HG02943 (cell line): Measurements from ENCODE around the gene XYLT1.

Experiments
- ATAC-seq: cut with Tn5 transposase; IDR thresholded peaks from one replicate; pipeline ENCODE4 v1.9.1; 2021; ENCODE audit warnings: mild to moderate bottlenecking, low read depth, moderate library complexity; ENCODE audit not compliant: unreplicated experiment

The XYLT1 gene

DNA sequence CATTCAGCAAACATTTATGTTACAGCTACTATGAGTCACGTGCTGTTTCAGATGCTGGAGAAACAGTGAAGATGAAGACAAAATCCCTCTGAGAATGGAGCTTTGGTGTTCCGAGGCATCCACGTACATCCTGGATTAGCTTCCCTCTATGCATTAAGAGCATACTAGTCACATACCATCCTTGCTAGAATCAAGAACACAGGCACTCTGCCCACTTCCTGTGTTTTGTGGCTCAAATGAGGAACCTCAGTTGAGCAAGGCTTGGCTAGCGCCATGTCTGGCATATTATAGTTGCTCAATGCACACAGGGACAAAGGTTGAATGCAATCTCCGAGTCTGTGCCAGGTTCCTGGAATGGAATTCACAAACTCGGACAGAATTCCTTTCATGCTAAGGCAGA is 297.5 kb downstream of the XYLT1 start:
- no peak for ATAC-seq

DNA sequence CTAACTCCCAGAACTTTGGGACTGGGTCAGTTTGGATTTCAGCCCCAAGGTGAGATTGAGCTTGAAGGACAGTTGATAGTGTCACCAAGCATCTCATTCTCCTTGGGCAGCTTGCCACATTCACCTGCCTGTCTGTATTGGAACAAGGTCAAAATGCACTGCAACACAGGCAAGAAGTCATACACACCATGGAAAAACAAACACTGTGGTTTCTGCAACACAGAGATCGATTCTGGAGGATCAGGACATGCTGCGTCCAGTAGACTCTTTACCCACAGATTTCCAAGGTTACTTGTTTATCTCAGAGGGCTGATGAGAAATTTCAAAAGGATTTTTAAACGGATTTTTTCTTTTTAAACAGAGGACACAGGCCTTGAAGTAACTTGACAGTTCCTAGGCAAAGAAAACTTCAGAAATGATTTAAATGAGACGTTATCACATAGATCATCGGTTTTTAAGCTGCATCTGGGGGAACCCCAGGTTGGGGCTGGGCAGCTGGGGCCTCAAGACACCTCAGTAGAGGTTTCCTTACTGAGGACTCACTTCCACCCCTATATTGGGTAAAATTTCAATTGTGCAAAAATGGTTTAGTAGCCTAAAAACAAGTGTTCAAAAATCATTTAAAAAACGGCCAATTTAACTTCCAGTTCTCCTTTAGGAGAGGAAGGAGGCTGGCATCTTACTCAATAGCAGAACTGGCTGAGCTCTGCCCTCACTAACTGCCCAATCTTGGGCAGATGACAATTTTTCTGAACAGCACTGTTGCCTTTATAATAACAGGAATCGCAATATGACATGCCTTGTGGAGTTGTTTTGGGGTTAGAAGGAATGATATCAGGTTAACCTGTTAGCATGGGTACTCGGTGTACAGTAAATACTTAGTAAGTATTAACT is 299.3 kb downstream of the XYLT1 start:
- no peak for ATAC-seq

DNA sequence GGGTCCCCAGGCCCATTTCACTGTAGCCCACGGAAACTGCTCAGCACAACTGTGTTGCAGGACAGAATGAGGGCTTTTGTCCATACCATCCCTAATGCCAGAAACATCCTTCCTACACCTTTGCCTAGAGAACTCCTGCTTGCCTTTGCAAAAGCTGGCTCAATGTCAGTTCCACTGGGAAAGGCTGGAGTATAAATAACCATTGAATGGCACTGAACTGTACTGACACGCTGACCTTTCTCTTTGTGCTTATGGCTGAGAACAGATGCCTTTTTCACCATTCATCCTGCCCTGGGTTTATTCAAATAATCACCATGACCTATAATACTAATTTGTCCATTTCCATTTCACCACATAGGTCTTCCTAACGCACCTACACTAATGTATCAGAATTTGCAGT is 300.3 kb downstream of the XYLT1 start:
- ATAC-seq = no peak

DNA sequence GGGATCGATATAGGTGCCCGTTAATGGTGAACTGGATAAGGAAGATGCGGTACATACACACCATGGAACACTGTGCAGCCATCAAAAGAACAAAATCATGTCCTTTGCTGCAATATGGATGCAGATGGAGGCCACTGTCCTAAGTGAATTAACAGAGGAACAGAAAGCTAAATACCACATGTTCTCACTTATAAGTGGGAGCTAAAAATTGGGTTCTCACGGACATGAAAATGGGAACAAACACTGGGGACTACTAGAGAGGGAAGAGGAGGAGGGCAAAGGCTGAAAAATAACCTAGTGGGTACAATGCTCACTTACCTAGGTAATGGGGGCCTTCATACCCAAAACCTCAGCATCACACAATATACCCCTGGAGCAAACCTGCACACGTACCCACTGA is 302.6 kb downstream of the XYLT1 start:
- no peak for ATAC-seq

DNA sequence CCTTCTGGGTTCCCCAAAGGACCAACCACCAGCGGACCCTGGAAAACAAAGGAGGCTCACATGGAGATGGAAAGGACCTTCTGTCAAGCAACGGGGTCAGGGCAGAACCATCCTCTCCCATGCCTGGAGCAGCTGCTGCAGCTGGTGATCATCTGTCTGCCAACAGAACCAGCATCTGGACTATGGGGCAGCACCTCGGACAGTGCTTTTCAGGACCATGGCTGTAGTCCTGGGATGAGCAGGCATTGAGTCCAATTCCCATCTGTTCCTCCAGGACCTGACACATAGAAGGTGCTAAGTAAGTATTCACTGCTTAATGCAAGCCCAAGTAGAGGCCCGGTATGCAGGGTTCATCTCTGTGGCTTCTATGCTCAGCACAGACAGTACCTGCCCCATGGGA is 304.7 kb downstream of the XYLT1 start:
- no peak for ATAC-seq

DNA sequence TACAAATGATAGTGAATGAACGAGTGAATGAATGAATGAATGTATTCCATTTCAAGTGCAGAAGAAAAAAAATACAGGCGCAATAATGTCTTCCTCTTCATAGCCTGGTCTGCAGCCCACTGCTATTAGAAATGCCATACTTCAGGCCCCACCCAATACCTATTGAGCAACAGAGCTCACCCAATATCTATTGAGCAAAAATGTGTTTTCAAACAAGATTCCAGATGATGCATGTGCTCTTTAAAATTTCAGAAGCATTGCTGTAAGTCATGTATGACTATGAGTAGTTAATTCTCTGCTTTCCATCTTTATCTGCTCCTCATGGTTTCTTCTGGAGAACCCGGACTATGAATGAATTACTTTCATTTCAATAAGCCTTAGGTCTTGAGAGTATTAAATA is 308.2 kb downstream of the XYLT1 start:
- no peak for ATAC-seq

DNA sequence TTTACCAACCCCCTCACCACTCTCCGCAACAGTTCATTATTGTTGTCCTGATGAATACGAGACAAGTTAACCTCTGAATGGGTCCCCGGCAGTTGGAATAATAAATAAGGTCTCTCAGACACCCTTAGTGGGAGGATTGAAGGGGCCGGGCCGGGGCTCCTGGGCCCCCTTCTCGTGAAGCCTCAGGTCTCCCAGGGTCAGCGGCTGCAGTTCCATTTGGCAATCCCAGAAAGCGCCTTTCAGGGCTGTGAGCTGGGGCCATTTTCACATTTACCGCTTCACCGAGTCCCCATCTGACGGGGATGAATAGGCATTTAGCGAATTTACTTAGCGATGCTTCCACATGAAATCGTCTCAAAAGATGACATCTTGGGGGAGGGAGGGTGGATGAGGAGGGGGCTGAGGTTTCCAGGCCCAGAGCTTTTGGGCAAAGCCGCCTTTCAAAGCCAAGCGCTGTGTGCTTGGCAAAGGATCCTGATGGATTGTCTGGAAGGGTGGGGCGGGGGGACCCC is 309.8 kb downstream of the XYLT1 start:
- no peak for ATAC-seq

DNA sequence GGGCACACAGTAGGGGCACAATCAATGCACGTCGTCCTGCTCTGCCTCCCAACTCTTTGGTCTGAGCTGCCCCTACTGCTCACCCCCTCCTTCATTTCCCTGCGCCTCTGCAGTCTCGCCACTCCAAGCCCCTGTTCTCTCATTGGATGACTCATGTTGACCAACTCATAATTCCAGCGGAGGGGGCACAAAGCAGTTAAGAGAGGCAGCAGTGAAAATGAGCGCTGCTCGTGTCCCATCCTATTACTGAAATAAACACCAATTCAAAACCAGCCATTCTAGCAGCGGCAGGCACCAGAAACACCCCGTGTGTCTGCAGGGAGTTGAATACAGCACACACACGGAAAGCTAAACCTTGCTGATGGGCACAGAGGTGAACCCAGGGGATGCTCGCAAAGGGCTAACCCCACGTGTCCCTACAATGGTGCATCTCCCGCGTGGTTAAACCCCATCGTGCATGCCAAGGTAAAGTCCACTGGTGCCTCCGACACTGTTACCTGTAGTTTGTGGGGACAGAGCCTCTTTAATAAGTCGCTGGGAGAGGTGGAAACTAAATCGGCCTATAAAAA is 310.4 kb downstream of the XYLT1 start:
- ATAC-seq = no peak

DNA sequence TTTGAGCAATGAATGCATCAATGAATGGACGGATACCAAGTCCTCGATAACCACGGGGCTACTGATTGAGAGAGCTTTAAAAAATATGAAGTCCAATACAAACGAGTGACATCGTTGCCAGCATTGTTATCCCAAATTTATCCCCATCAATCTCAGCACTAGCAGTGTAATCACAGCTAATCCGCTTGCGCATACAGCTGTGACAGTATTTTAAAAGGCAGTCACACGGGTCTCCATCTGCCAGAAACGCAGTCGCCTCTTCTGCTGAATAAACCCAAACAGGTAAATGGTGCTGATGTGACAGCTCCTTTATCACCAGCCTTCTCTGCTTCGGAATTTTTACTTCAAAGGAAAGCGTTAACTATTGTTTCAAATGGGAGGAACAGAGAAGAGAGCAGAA is 311.1 kb downstream of the XYLT1 start:
- no peak for ATAC-seq

DNA sequence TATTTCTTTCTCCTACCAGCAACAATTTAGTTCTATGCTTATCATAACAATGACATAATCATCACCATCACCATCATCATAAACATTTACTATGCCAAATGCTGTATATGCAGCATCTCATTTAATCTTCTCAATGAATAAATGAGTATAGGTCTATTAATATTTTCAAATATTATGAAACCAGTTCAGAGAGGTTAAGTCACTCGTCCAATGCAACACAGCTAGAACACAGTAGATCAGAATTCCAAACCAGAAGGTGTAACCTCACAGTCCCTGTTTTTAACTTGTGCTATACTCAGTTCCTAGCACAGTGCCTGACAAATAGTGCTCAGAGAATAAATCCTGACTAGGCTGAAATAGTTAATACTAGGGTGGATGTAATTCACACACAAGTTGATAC is 314.8 kb downstream of the XYLT1 start:
- no peak for ATAC-seq

DNA sequence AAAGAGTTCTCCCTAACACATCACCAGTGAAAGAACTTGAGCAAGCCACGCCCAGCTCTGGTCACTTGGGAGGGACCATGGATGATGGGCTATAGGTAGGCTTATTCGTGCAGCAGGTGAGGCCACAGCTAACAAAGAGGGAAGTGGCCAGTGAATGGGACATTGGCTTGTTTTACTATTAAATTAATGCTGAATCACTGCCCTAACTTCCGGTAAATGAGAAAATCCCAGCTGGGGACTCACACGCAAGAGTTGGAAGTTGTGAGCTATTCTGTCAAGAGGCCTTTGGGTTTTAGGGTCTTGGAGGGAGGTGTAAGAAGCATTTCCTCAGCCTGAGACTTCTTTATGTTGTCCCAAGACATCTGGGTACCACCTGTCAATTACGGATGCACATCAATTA is 315.3 kb downstream of the XYLT1 start:
- ATAC-seq = no peak

DNA sequence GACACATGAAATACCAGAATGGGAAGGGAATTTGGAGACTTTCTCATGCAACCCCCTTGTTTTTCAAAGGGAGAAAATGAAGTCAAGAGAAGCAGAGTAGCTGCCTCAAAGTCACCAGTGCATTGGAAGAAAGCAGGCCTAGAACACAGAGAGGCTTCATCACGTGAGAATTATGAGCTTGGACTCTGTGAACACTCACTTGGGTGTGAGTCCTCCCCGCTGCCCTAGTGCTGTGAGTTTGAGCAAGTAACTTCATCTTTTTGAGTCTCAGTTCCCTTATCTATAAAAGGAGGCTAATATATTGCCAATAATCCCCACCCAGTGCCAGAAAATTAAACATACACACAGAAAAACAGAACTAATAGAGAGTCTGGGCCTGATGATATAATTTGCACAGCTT is 315.8 kb downstream of the XYLT1 start:
- no peak for ATAC-seq

DNA sequence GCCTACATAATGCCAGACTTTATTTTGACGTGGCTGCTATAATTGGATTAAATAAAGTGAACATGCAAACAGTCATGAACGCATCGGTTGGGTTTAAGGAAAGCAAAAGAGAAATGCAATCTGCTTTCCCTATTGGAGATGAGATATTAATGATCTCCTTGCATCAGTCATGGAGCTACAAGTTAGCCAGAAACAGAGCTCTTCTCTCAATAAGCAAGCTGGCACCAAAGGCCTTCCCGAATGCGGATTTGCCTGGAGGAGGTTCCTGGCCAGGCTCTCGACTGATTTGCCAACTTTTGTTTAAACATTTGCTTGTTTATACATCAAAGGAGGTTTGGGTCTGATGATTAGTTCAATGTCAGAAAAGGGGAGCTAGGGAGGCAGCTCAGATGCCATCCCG is 318.4 kb downstream of the XYLT1 start:
- no peak for ATAC-seq

DNA sequence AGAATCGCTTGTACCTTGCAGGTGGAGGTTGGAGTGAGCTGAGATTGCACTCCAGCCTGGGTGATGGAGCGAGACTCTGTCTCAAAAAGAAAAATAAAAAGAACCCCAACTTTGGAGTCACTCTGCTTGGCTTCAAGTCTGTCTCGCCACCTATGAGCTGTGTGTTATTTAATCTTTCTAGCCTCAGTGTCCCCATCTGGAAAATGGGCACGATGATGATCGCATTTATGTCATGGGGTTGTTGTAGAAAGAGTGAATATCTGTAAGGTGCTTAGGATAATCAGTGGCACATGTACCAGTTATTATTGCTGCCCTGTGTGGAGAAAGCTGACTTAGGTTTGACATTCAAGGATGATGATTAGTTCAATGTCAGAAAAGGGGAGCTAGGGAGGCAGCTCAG is 319.4 kb downstream of the XYLT1 start:
- no peak for ATAC-seq

DNA sequence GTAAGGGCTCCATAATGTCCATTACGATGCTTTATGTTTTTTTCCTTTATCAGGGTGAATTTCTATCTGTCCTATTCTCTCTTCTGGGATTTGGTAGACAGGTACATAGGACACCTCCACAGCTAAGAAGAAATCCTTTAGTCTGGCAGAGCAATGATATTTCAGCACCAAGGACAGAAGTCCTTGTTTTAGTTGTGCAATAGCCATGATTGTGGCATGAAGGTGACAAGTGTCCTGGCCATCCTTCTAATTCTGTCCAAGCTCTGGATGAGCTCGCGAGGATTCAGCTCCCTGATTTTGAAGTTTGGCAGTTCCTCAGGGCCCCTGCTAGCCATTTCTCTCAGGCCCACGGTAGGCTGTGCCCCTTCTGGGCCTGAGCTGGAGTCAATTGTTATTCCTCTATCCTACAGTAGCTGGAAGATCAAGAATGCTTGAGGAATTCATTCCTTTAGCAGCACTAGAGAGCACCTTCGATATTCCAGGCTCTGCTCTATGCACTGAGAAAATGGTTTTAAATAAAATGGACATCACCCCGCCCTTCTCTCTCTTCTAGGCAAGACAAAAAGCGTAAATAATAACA is 320.8 kb downstream of the XYLT1 start:
- no peak for ATAC-seq

DNA sequence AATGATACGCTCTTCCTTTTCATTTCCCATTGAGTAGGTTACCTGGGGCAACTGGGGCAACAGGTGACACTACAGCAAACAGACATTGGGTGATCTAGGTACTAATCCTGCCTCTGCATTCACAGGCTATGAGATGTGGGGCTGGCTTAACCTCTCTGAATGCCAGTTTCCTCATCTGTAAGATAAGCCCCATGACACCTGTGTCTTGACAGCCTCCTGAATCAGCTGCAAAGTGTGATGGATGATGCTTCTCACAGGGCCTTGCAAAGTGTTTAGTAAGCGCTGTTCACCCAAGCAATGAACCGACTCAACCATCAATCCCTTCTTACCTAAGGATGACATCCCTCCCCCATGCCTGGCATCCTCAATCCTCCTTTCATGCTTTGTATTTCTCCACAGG is 322.8 kb downstream of the XYLT1 start:
- ATAC-seq = no peak

DNA sequence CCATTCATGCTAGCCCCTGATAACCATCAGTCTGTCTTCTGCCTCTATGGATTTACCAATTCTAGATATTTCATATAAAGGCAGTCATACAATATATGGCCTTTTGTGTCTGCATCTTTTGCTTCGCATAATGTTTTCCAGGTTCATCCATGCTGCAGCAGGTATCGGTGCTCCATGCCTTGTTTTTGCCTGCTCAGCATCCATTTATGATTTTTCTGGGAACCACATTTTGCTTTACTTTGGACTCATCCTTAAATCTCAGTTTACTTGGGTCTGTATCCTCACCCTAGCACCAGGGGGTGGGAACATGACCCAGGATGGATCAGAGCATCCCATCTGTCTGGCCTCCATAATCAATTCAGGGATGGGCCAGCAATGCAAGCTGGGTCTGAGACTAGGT is 325.7 kb downstream of the XYLT1 start:
- no peak for ATAC-seq

DNA sequence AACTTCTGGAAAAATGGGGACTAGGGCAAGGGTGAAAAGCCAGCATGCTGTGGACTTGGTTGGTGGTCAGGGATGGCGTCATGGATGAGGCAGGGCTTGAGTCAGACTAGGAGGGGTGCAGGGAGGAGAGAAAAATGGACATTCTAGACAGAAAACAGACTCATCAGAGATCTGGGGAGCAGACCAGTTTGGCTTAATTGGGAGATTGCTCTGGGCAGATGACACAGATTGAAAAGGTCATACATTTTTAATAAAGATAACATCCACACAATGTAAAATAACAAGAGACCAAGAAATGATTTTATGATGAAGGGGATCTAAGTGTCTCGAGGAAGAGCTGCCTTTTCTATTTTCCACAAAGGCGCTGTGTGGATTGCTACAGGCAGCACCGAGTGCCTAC is 326.3 kb downstream of the XYLT1 start:
- ATAC-seq = no peak

DNA sequence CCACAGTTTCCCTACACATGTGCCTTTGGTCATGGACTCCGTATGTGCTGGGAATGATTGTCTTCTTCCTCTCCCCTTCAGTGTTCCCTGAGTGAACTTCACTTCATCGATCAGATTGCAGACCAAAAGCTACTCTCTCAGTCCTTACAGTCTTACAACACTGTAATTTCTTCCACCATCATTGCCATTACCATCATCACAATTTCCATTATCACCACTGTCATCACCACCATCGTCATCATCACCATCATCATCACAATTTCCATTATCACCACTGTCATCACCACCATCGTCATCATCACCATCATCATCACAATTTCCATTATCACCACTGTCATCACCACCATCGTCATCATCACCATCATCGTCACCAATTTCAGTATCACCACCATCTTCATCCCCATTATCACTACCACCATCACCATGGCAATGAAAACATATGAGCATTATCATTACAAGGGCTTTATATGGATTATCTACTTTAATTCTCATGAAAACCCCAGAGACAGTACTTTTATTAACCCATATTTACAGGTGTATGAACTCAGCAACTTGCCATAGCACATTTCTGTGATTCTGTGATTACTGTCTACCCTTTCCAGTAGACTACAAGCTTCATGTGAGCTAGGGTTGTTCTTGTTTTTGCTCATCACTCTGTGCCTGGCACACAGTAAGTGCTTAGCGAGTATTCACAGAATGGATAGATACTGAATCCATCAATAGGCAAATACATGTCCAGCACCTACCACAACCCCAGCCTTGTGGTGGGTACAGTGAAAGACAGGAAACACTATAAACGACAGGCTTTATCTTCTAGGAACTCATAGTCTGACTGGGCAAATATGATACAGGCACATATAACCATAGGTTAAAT is 327.0 kb downstream of the XYLT1 start:
- ATAC-seq = no peak

DNA sequence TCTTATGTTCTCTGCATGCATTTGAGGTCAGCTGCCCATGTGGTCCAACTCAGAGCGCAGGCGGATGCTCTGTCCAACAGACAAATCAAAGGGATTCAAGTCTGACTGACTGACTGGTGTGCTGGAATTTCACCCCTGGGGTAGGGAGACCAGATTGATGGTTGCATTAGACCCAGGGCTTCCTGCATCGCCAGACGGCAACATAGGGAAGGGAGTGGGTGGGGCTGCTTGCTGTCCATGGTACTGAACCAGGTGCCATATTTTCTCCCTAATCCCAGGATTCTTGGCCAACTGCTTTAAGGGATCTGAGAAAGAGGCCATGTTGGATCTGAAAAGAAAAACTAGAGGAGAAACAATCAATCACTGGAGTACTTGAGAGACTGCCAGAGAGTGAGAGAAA is 332.0 kb downstream of the XYLT1 start:
- no peak for ATAC-seq

DNA sequence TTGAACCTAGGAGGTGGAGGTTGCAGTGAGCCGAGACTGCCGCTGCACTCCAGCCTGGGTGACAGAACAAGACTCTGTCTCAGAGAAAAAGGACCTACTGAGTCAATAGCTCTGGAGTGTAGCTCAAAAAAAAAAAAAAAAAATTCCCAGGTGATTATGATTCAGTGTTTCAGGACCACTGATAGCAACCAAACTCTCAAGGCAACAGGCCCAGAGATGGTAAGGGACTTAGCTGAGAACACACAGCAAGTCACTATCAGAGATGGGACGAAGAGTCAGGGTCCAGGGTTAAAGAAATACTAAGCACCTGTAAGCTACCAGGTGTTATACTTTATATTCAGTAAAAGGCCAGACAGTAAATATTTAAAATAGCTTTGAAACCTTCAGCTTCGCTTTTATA is 335.3 kb downstream of the XYLT1 start:
- no peak for ATAC-seq
